NCI-H2107 treated with DMSO at 0.1 percent for 48 hours (cell line): Measurements from ENCODE around the gene LRRC66.

Source experiments
- DNase-seq: peaks from one replicate; lab custom pipeline; 2025; ENCODE audit not compliant: unreplicated experiment; lab: John Stamatoyannopoulos, UW

The LRRC66 gene

GRCh38 chr4:52015366-52015765 lies 4.8 kb downstream of the LRRC66 start:
- no peak for DNase-seq

GRCh38 chr4:52014903-52015302 lies 5.3 kb downstream of the LRRC66 start:
- DNase-seq: no peak

DNA sequence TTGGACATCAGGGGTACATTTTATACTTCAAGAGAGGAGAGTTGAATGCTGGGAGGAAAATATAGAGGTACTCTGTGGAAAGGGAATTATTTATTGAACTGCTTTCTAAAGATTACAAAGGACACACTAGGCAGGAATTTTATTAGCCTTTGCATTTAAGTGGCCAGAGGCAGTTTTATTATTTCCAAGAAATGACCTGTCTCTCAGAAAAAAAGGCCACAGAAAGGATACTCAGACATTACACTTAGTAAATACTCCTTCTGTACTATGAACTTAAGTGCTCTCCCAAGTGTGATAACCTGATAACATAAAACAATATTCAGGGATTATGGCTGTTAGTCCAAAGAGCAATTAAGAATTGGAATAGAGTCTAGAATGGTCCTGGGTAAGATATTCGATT lies 7.5 kb downstream of the LRRC66 start:
- no peak for DNase-seq

GRCh38 chr4:52010986-52011385 lies 9.2 kb downstream of the LRRC66 start:
- no peak for DNase-seq

DNA sequence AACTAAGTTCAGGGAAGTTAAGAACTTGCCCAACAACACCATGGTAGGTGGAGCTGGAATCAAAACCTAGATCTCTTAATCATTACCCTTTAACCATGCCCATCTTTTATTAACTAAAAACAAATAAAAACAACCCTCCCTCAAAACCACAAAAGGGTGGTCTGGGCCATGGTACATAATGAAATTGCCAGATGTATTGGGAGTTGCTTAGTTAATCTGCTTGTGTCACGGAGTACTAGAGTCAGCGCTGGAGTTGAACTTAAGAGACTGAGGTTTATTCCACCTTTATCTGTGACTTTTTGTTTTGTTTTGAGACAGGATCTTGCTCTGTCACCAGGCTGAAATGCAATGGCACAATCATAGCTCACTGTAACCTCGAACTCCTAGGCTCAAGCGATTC lies 13.3 kb downstream of the LRRC66 start:
- DNase-seq: no peak

- no peak for DNase-seq
Measured at GRCh38 chr4:52005604-52006273, 14.4 kb downstream of the LRRC66 start.

GRCh38 chr4:52004414-52004813 lies 15.7 kb downstream of the LRRC66 start:
- DNase-seq: no peak

DNA sequence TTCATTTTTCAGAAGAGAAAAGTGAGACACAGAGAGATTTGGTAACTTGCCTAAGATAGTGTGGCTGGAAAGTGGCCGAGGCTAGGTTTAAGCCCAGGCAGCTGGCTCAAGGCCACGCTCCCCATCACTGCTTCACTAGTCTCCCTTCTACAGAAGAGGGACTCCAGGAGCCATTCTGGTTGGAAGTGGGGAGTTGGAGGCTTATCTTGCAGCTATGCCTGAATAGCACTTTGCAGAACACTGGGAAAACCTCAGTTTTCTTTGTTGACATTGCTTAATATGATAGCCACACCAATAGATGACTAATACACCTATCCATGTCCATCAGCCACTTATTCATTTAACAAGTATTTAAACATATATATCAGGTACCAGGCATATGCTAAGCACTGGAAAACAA lies 18.5 kb downstream of the LRRC66 start:
- DNase-seq: no peak

GRCh38 chr4:51999250-51999649 lies 20.9 kb downstream of the LRRC66 start:
- no peak for DNase-seq

GRCh38 chr4:51998837-51999236 lies 21.3 kb downstream of the LRRC66 start:
- DNase-seq: no peak

DNA sequence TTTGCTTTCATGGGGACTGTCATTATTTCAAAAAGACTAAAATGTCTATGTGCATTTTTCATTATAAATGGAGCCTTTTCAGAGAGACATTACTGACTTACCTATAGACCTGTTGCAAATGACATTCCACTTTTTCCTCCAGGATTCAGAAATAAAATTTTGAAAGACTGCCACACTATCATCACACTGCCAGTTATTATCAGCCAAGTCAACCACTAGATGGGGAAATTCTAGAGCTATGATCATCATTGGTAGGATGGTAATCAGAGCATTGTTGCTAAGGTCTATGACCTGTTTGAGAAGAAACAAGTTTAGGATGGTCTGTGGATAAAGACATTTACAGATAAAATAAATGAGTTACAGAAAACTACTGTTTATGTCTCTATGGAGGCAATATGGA lies 22.5 kb downstream of the LRRC66 start:
- no peak for DNase-seq

DNA sequence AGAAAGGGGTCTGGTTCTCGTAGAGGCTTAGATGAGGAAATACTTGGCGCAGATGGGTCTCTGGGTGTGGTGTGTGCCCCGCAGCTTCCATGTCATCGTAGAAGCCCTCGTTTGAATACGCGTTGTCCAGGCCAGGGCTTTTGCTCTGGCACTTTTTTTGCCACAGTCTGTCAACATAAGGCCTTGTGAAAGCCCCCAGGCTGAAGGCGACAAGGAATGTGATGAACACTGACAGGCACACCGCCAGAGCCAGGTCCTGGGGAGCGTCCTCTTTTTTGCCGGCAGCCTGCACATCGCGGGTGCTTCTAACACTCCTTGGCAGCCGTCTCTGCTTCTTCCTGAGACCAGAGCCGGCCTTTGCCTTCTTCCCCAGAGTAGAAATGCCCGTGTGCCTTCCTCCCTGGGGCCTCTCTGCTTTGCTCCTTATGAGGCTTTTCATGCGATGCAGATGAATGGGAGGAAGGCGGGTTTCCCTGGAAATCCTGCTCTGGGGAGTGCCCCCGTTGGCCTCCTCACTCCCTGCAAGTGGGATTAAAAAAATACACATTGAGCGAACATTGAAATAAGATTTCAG lies 24.4 kb downstream of the LRRC66 start:
- no peak for DNase-seq

- no peak for DNase-seq
Measured at GRCh38 chr4:51965862-51966261, 54.3 kb downstream of the LRRC66 start.

GRCh38 chr4:51963841-51964517 lies 56.2 kb downstream of the LRRC66 start:
- no peak for DNase-seq

DNA sequence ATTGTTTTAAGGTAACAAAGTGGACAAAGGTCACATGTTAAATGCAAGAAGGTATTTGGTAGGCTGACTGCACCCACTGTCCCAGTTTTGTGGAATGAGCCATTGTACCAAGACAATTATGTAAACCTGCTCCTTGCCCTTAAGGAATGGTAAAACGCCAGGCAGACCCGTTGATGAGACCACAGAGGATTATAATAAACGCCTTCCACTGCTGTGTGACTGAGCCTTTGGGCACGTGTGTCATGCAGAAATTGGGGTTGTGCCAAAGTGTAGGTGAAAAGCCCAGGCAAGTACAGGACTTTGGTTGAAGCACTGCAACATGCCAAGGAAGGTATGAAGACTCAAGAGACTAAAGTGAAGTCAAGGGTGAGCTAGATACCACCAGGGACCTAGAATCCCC lies 59.7 kb downstream of the LRRC66 start:
- no peak for DNase-seq

DNA sequence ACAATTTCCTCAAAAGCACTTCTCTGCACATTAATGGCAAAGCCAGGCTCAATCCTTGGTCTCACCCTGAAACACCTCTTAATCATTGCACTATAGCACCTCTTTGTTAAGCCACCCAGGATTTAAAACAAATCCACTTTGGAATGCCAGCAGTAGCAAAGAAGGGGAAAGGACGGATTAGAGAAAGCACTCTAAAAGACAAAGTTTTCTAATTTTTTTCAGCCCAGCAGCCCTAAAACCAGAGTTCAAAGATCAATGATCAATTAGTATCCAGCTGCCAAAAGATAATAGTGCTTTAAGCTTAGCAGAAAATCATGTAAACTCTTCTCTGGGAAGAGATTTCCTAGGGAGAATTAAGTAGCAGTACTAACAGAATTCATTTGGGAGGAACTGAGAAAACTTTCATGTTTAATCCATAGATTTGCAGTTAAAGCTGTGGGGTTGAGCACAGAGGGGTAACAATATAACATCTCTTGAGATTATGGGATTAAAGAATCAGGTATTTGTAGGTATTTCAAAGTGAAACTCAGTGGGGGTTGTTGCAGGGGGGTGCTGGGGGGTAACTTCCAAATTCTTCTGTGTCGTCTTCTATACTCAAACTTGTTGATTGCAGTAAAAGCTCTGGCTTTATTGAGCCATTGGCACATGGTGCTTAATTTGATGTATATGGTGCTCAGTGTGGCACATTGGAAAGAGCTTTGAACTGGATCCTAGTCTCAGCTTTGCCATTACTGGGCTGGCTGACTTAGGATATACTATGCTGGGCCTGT lies 61.8 kb downstream of the LRRC66 start:
- no peak for DNase-seq
